HG03354 (cell line): ENCODE data around the gene IL18BP.
A peak's percentile ranks its signal among the peaks of the same experiment; 100 is the strongest.

Experiments
- ATAC-seq: cut with Tn5 transposase; IDR thresholded peaks from one replicate; pipeline ENCODE4 v1.9.1; 2021; ENCODE audit warnings: mild to moderate bottlenecking; ENCODE audit not compliant: unreplicated experiment, poor library complexity, severe bottlenecking

The IL18BP gene

GRCh38 chr11:72039856-72040401 lies 41.2 kb downstream of the IL18BP start:
- ATAC-seq = no peak

- ATAC-seq = peak; percentile 24
Measured at GRCh38 chr11:72040491-72041363, 42.0 kb downstream of the IL18BP start.

- ATAC-seq = peak; percentile 49
Measured at GRCh38 chr11:72041364-72042063, 42.8 kb downstream of the IL18BP start.

- no peak for ATAC-seq
Measured at GRCh38 chr11:72042064-72042745, 43.5 kb downstream of the IL18BP start.

- ATAC-seq = no peak
Measured at GRCh38 chr11:72045849-72046248, 47.1 kb downstream of the IL18BP start.

GRCh38 chr11:72048766-72049460 lies 50.2 kb downstream of the IL18BP start:
- ATAC-seq = no peak
